DND-41 (cell line): ENCODE data around the gene TFRC.

Experiments
- ATAC-seq: fragments of 200-7000 bp; cut with Tn5 transposase; 3 replicates; pipeline ENCODE4 v1.9.1; 2021; ENCODE audit warnings: low read depth; ENCODE audit not compliant: insufficient read depth
- DNase-seq: peaks from one replicate; pipeline ENCODE4 v3.0.0-alpha.2; 2020
- H2AFZ ChIP-seq: 2 replicates; pipeline ENCODE4 v1.6.0; 2012; ENCODE audit warnings: low read depth, low read length
- H3K27ac ChIP-seq: 2 replicates; pipeline ENCODE4 v1.5.1; 2012; ENCODE audit warnings: low read length, inconsistent platforms
- H3K27me3 ChIP-seq: fragments of 200-600 bp; sonication (generic); 2 replicates; pipeline ENCODE4 v1.6.0; 2012; ENCODE audit warnings: low read length, mild to moderate bottlenecking, inconsistent platforms; ENCODE audit not compliant: insufficient read depth, poor library complexity
- H3K36me3 ChIP-seq: 2 replicates; pipeline ENCODE4 v1.5.1; 2012; ENCODE audit warnings: low read length, inconsistent platforms; ENCODE audit not compliant: insufficient read depth
- H3K4me1 ChIP-seq: 2 replicates; pipeline ENCODE4 v1.5.1; 2012; ENCODE audit warnings: mild to moderate bottlenecking, low read length; ENCODE audit not compliant: insufficient read depth
- H3K4me2 ChIP-seq: 2 replicates; pipeline ENCODE4 v1.6.0; 2012; ENCODE audit warnings: mild to moderate bottlenecking, moderate library complexity, low read length, inconsistent platforms; ENCODE audit not compliant: insufficient read depth
- H3K4me3 ChIP-seq, 2 experiments: fragments of 200-600 bp in 1 of 2; shearing (Covaris generic) in 1 of 2; 2 replicates each; pipeline ENCODE4 v1.5.1; 2012 to 2016; ENCODE audit warnings: inconsistent platforms in 2 of 2, low read length in 2 of 2, mild to moderate bottlenecking in 2 of 2, low read depth in 1 of 2, moderate library complexity in 1 of 2
- H3K79me2 ChIP-seq: 2 replicates; pipeline ENCODE4 v1.6.0; 2012; ENCODE audit warnings: low read length, inconsistent platforms; ENCODE audit not compliant: insufficient read depth
- H3K9ac ChIP-seq: 2 replicates; pipeline ENCODE4 v1.6.0; 2012; ENCODE audit warnings: low read depth, mild to moderate bottlenecking, inconsistent platforms, low read length, moderate library complexity
- H3K9me3 ChIP-seq: 2 replicates; pipeline ENCODE4 v1.5.1; 2012; ENCODE audit warnings: low read length, moderate library complexity, mild to moderate bottlenecking, inconsistent platforms; ENCODE audit not compliant: insufficient read depth, severe bottlenecking
- H4K20me1 ChIP-seq: 2 replicates; pipeline ENCODE4 v1.6.0; 2012; ENCODE audit warnings: low read length; ENCODE audit not compliant: insufficient read depth
- EZH2 ChIP-seq: IDR thresholded peaks from 3 replicates; pipeline ENCODE4 v1.6.1; 2012; ENCODE audit warnings: borderline replicate concordance, low read depth, mild to moderate bottlenecking, moderate library complexity, low read length, inconsistent platforms; ENCODE audit not compliant: severe bottlenecking
- TF ChIP-seq, protein P1 (sequence below): IDR thresholded peaks from 2 replicates; pipeline ENCODE4 v1.5.1; 2012; ENCODE audit warnings: borderline replicate concordance, low read length, moderate library complexity, mild to moderate bottlenecking; ENCODE audit not compliant: poor library complexity, severe bottlenecking; ENCODE audit errors: extremely low read depth

The TFRC gene

GRCh38 chr3:196016485-196016884, 65.4 kb downstream of the TFRC start:
- no peaks in the 10 kb centered on the region for H3K79me2 ChIP-seq
- TF ChIP-seq, protein P1, sequence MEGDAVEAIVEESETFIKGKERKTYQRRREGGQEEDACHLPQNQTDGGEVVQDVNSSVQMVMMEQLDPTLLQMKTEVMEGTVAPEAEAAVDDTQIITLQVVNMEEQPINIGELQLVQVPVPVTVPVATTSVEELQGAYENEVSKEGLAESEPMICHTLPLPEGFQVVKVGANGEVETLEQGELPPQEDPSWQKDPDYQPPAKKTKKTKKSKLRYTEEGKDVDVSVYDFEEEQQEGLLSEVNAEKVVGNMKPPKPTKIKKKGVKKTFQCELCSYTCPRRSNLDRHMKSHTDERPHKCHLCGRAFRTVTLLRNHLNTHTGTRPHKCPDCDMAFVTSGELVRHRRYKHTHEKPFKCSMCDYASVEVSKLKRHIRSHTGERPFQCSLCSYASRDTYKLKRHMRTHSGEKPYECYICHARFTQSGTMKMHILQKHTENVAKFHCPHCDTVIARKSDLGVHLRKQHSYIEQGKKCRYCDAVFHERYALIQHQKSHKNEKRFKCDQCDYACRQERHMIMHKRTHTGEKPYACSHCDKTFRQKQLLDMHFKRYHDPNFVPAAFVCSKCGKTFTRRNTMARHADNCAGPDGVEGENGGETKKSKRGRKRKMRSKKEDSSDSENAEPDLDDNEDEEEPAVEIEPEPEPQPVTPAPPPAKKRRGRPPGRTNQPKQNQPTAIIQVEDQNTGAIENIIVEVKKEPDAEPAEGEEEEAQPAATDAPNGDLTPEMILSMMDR, result no peak
- H3K9me3 ChIP-seq, result no peaks in the 10 kb centered on the region
- no peak overlapping the region for H3K9ac ChIP-seq
- no peak overlapping the region for H3K4me3 ChIP-seq
- DNase-seq (no peak), ATAC-seq (no peak)
- H3K27me3 ChIP-seq, result no peaks in the 10 kb centered on the region
- H2AFZ ChIP-seq, result no peak overlapping the region
- H3K4me1 ChIP-seq, result no peaks in the 10 kb centered on the region
- no peaks in the 10 kb centered on the region for H3K36me3 ChIP-seq
- H4K20me1 ChIP-seq, result no peaks in the 10 kb centered on the region
- no peak overlapping the region for H3K4me2 ChIP-seq
- H3K27ac ChIP-seq, result no peak overlapping the region

GRCh38 chr3:196016059-196016458, 65.8 kb downstream of the TFRC start:
- ATAC-seq (no peak), DNase-seq (no peak)
- TF ChIP-seq EZH2, result no peak
- no peaks in the 10 kb centered on the region for H3K27me3 ChIP-seq
- no peak overlapping the region for H3K4me2 ChIP-seq
- no peak overlapping the region for H3K4me3 ChIP-seq
- H3K27ac ChIP-seq, result no peak overlapping the region
- no peaks in the 10 kb centered on the region for H3K9me3 ChIP-seq
- H3K4me1 ChIP-seq, result no peaks in the 10 kb centered on the region
- no peaks in the 10 kb centered on the region for H4K20me1 ChIP-seq
- no peak overlapping the region for H3K9ac ChIP-seq
- no peak overlapping the region for H2AFZ ChIP-seq
- H3K79me2 ChIP-seq, result no peaks in the 10 kb centered on the region
- H3K36me3 ChIP-seq, result no peaks in the 10 kb centered on the region

DNA sequence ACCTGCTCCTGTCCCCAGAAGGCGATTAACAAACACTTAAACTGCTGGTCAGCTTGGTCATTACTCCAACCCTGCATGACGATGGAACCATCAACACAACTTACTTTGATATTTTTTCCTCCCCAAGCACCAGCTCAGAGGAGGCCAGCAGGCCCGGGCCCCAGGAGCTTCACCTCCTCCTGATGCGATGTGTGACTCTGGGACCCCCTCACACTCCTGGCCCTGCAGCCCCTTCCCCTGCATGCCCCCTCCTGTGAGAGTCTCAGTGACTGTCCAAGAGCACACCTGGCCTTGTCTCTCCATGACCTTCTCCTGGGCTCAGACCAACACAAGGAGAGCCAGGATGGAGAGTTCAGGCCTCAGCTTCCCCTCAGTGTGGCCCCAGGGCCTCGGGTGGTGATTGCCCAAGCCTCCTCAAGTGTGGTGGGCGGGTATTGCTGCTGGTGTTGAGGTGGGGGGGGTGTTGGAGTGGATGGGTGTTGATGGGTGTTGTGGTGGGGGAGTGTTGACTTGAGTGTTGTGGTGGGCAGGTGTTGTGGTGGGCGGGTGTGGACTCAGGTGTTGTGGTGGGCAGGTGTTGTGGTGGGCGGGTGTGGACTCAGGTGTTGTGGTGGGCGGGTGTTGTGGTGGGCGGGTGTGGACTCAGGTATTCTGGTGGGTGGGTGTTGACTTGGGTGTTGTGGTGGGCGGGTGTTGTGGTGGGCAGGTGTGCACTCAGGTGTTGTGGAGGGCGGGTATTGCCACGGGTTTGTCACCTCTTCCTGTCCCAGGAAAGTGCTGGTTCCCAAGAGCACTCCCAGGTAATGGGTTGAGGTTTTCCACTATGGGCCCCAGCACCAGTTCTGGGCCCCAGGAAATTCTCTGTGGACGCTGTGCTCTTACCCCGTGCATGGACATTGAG, 68.1 kb downstream of the TFRC start:
- no peak for DNase-seq
- H3K4me3 ChIP-seq, result no peak overlapping the region
- no peak overlapping the region for H2AFZ ChIP-seq
- TF ChIP-seq, protein P1, result no peak
- H3K4me1 ChIP-seq, result no peaks in the 10 kb centered on the region
- no peaks in the 10 kb centered on the region for H3K27me3 ChIP-seq
- H3K27ac ChIP-seq, result no peak overlapping the region
- no peaks in the 10 kb centered on the region for H3K36me3 ChIP-seq
- no peaks in the 10 kb centered on the region for H3K79me2 ChIP-seq
- no peak overlapping the region for H3K9ac ChIP-seq
- ATAC-seq, result no peak
- no peaks in the 10 kb centered on the region for H4K20me1 ChIP-seq
- H3K9me3 ChIP-seq, result no peaks in the 10 kb centered on the region
- no peak overlapping the region for H3K4me2 ChIP-seq

- Histone ChIP-seq H3K27me3 (no peaks in the 10 kb centered on the region), H3K9ac (no peak overlapping the region), H3K27ac (no peak overlapping the region), H3K79me2 (no peaks in the 10 kb centered on the region), H3K4me2 (no peak overlapping the region), H3K4me3 (no peak overlapping the region), H3K4me1 (no peaks in the 10 kb centered on the region), H2AFZ (no peak overlapping the region), H3K9me3 (no peaks in the 10 kb centered on the region), H3K36me3 (no peaks in the 10 kb centered on the region), H4K20me1 (no peaks in the 10 kb centered on the region)
- ATAC-seq, result no peak
- TF ChIP-seq, protein P1, result no peak
- TF ChIP-seq EZH2, result no peak
- DNase-seq, result no peak
These were observed 68.9 kb downstream of the TFRC start for GRCh38 chr3:196012941-196013476.
